HFF-Myc (cell line): ENCODE results near the gene CFAP298.
"Not testable (repeated sequence)": the region's sequence is repeated elsewhere in the genome, so short reads cannot be mapped to it uniquely, and the experiment has no call there.

Experiments
- DNase-seq: peaks from one replicate; pipeline ENCODE4 v3.0.0-alpha.2; 2011; ENCODE audit warnings: low read depth; ENCODE audit errors: extremely low read depth
- H3K4me3 ChIP-seq: replicated peaks from 2 replicates; pipeline ENCODE4 v1.5.1; 2011; ENCODE audit warnings: low read depth, mild to moderate bottlenecking, control low read depth, low read length
- CTCF ChIP-seq: IDR thresholded peaks from 2 replicates; pipeline ENCODE4 v1.5.1; 2012; ENCODE audit warnings: mild to moderate bottlenecking, low read depth, low read length, control low read depth; ENCODE audit errors: missing control alignments

CFAP298 gene

DNA sequence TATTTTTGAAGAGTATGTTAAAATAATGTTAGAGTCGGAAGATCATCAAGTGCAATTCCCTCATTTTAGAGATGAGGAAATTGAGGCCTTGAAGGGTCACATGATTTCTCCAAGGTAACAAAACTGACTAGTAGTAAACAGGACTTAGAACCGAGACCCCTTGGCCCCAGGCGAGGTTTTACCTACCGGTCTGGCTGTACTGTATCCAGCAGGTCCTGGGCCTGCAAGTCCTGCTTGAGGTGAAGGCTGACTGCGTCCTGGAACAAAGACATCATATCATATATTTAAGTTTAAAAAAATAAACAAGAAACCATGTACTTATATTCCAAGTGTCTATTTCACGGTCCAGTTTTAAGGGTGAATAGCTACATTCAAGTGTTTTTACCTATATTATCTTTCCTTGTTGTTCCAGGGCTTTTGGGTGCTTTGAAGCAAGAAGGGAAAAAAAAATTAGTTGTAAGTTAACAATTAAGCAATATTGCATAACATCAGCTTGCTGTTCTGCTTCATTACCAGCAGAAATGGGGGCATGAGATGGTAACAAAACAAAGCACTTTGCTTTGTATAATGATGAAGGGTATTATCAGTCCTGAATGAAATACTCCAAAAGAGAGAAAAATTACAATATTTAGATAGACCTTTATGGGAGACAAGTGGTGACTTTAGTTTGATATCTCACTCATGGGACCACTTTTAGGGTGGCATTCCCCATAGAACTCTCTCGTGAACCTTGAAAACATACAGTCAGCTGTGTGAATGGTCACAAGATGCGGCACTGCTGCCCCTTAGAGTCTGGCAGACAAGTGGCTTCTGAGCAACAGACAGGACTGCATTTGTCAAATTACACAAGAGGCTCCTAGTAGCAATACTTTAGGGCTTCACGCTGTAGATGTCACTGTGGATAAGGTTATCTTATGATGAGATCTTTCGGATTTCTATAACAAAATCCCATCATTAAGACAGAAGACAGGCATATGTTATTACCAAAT, 29.8 kb upstream of the CFAP298 start:
- TF ChIP-seq CTCF = no peak
- DNase-seq = no peak
- H3K4me3 ChIP-seq = no peak overlapping the region

GRCh38 chr21:32626621-32627196, 14.5 kb upstream of the CFAP298 start:
- TF ChIP-seq CTCF = no peak
- no peak for DNase-seq
- H3K4me3 ChIP-seq = no peak overlapping the region

DNA sequence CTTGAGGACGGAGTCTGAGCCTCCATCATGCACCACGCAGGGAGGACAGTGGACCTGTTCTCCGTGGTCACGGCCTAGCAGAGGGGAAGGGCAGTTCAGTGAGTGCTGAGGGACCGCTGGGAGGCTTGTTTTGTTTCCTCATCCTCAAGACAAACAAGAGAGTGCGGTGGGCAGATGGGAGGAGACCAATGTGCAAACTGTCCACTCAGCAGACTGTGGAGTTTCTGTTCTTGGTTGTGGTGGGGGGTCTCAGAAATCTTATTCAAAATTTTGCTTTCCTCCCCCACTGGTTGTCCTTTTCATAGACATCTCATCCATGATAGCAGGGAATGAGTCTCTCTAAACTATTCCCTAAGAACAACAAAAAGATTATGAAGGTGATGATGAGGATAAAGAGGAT, 6.0 kb upstream of the CFAP298 start:
- not testable (repeated sequence) for H3K4me3 ChIP-seq, DNase-seq

DNA sequence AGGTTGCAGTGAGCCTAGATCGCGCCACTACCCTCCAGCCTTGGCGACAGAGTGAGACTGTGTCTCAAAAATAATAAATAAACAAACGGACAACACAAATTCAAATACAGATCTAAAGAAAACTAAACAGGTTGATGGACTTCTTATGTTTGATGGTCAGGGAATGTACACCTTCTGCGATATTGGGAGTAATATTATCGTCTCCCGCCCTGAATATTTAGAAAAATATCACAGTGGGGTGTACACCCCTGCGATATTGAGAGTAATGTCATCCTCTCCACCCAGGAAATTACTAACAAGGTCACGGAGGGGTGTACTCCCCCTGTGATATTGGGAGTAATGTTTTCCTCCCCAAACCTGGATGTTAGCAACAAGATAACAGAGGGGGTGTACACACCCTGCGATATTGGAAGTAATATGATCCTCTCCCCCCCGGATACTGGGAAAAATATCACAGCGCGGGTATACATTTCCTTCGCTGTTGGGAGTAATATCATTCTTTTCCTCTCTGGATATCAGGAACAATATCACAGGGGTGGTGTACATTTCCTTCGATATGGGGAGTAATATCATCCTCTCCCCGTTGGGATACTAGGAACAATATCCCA, 1.4 kb upstream of the CFAP298 start:
- DNase-seq = no peak
- peak overlapping the region; percentile 92 for H3K4me3 ChIP-seq
- no peak for TF ChIP-seq CTCF

DNA sequence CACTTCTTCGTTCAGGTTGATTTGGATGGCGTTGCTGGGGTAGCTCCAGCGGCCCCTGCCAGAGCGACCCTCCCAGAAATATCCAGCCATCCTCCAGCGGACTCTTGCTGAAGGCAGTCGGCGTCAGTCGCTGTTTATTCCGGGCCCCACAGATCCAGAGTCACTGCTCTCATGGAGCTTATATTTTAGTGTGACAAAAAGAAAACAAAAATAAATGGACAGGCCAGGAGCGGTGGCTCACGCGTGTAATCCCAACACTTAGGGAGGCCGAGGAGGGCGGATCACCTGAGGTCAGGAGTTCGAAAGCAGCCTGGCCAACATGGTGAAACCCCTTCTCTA, 791 bp upstream of the CFAP298 start:
- DNase-seq = no peak
- peak overlapping the region; percentile 92 for H3K4me3 ChIP-seq
- TF ChIP-seq CTCF = no peak

GRCh38 chr21:32611471-32611997, 643 bp downstream of the CFAP298 start:
- no peak for DNase-seq
- H3K4me3 ChIP-seq = peak overlapping the region; percentile 92
- TF ChIP-seq CTCF = no peak

DNA sequence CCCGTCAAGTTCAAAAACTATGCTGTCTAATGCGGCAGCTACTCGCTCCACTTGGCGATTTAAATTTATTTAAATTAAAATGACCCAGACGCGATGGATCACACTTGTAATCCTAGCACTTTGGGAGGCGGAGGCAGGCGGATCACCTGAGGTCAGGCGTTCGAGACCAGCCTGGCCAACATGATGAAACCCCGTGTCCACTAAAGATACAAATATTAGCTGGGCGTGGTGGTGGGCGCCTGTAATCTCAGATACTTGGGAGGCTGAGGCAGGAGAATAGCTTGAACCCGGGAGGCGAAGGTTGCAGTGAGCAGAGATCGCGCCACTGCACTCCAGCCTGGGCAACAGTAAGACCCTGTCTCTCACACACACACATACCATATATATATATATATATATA, 1.2 kb downstream of the CFAP298 start:
- DNase-seq = not testable (repeated sequence)
- H3K4me3 ChIP-seq = peak overlapping the region; percentile 92
